Tibial nerve (tissue), 4 donors: ENCODE data around the gene KXD1.
"Not testable (repeated sequence)": the region's sequence is repeated elsewhere in the genome, so short reads cannot be mapped to it uniquely, and the experiment has no call there.

Experiments used
- CTCF ChIP-seq, 5 experiments: fragments of 200-600 bp in 3 of 5; fragments of 450-650 bp in 2 of 5; sonication (generic) in 3 of 5; IDR thresholded peaks; one replicate each; pipeline ENCODE4 v1.5.1; 2016 to 2019; ENCODE audit warnings: antibody characterized with exemption in 5 of 5, mild to moderate bottlenecking in 3 of 5, moderate library complexity in 2 of 5
- EP300 ChIP-seq, 2 donors: sonication (generic); formaldehyde crosslinking; IDR thresholded peaks; one replicate each; pipeline ENCODE4 v1.6.1; 2017; ENCODE audit warnings: antibody characterized with exemption in 2 of 2, mild to moderate bottlenecking in 1 of 2

GRCh38 chr19:18592732-18593131 lies 35.1 kb downstream of the KXD1 start:
- not testable (repeated sequence) for TF ChIP-seq EP300, CTCF (IDR thresholded peaks at IDR 0.05)
